GM18870 (cell line): ENCODE results near the gene SPRYD3.

Experiments
- ATAC-seq: cut with Tn5 transposase; IDR thresholded peaks from one replicate; pipeline ENCODE4 v1.9.1; 2021; ENCODE audit warnings: moderate library complexity; ENCODE audit not compliant: unreplicated experiment

SPRYD3 gene

DNA sequence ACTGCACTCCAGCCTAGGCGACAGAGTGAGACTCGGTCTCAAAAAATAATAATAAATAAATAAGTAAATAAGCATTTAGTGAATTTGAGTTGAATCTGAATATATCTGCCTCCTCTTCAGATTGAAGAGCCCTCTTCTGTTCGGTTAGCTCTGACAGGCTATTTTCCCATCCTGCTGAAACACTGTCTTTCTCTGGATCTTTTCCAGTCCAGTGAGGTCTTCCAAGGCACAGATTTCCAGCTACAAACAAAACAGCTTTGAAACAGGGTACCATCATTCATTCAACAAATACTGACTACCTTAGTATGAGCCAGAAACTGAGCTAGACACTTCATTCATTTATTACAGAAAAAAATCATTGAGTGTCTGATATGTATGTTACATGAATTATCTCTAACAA lies 7.2 kb upstream of the SPRYD3 start:
- ATAC-seq, result no peak

DNA sequence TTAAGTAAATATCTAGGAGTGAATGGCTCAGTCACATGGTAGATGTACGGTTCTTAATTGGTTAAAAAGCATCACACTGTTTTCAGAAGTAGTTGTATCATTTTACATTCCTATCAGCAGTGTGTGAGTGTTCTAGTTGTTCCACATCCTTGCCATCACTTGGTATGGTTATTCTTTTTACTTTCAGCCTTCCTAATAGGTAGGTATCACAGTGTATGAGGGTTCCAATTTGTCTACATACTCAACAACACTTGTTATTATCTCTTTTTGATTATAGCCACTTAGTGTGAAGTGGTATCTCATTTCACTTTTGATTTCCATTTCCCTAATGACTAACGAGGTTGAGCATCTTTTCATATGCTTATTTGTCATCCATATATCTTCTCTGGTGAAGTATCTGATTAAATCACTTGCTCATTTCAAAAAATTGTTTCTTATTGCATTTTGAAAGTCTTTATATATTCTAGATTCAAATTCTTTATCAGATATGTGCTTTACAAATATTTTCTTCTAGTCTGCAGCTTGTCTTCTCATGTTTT lies 3.5 kb upstream of the SPRYD3 start:
- no peak for ATAC-seq

DNA sequence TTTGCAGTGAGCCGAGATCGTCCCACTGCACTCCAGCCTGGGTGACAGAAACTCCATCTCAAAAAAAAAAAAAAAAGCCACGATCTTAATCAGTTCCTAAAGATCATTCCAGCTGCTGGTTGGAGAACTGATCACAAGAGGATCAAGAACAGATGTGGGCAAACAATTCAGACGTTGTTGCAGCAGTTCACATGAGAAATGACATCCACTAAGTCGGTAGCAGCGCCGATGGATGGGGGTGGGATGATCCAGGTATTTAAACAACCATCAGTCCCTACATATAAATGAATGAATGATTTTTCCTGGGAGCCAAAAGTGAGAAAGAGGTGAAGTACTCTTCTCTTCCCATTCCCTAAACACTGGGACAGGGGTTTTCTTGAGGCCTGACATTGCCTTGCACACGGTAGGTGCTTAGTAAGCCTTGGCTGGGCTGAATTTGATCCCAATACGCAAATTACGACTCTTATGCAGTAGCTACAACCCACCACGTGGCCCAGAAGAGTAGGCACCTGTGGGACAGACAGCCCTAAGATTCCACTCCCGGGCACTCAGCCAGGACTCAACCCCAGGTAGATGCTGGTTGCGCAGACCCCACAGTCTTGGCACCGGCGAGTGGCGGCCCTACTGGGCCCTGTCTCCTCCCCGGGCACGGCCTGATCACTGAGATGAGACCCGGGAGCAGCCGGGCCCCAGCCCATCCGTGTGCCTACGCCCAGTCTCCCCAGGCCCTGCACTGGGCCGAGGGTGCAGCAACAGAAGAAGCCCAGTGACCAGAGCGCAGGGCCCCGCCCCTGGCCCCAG lies 565 bp downstream of the SPRYD3 start:
- ATAC-seq, result peak; percentile 26

DNA sequence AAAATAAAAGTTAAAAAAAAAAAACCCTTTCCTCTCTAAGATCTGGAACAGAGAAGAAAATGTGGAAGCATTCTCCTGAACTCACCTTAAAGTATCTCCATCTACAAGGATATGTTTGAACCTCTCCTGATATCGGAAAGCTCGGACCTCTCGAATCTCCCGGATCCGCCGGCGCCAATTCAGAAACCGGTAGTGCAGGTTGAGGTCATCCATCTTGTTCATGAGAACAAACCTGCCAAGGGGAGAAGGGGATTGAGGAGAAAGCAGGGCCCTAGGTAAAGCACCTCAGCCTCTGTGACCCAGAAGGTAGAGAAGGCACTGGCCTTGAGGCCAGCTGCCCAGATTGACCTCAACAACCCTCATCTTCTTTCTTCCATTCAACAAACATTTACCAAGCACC lies 2.2 kb downstream of the SPRYD3 start:
- no peak for ATAC-seq

DNA sequence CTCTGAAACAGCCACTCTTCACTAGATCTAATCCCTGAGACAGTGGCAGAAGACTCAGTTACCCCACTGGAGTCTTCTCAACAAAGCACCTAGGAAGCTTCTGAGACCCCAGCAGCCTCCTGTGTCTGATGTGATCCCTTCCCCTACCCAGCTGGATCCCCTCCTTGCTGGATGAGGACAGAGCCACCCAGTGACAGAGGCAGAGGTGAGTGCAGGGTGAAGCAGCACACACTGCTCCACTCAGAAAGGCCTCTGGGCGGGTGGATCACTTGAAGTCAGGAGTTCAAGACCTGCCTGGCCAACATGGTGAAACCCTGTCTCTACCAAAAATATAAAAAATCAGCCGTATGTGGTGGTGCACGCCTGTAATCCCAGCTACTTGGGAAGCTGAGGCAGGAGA lies 2.7 kb downstream of the SPRYD3 start:
- ATAC-seq, result no peak

DNA sequence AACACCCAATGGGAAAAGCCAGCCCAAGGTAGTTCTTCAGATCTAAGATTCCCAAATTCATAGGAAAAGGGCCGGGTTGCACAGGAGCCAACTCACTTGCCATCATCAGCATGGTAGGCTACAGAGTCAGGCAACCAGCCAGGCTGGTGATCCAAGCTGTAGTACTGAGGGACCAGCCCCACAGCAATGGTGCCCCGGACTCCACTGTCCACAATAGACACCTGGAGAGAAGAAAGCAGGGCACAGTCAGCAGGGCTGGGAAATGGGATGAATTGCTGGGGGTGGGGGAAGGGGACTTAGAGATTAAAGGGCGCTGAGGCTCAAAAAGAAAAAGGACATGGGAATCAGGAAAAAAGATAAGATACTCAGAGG lies 4.2 kb downstream of the SPRYD3 start:
- ATAC-seq, result no peak

DNA sequence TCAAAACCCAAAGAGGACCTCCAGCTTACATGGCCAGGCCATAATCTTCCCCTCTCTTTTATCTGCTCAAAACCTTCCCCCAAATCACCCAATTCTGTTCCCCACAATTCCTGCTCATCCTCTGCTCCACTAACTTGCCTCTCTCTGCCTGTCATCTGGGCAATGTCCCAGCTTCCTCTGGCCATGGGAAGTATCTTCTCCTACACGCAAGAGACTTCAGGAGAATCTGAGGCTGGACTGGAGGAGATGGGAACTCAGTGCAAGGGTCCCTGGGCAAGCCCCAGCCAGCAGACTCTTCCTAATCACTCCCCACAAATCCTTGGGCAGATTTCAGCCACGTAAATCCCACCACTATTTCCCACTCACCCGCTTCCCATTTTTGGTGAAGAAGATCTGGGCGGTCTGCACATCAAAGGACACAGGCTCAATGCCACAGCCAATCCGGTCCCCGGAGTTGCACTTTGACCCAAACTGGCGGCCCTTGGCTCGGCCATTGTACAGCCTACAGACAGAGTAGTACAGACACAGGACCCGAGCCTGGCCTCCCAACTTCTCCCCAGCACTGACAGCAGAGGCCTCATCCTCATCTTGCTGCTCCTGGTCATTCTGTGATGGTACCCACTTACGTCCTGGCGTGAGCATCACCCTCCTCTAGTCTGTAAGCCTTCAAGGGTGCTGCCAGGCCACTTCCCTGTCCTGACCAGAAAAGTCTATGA lies 4.7 kb downstream of the SPRYD3 start:
- no peak for ATAC-seq

- no peak for ATAC-seq
Measured at GRCh38 chr12:53073881-53074280, 5.3 kb downstream of the SPRYD3 start.

DNA sequence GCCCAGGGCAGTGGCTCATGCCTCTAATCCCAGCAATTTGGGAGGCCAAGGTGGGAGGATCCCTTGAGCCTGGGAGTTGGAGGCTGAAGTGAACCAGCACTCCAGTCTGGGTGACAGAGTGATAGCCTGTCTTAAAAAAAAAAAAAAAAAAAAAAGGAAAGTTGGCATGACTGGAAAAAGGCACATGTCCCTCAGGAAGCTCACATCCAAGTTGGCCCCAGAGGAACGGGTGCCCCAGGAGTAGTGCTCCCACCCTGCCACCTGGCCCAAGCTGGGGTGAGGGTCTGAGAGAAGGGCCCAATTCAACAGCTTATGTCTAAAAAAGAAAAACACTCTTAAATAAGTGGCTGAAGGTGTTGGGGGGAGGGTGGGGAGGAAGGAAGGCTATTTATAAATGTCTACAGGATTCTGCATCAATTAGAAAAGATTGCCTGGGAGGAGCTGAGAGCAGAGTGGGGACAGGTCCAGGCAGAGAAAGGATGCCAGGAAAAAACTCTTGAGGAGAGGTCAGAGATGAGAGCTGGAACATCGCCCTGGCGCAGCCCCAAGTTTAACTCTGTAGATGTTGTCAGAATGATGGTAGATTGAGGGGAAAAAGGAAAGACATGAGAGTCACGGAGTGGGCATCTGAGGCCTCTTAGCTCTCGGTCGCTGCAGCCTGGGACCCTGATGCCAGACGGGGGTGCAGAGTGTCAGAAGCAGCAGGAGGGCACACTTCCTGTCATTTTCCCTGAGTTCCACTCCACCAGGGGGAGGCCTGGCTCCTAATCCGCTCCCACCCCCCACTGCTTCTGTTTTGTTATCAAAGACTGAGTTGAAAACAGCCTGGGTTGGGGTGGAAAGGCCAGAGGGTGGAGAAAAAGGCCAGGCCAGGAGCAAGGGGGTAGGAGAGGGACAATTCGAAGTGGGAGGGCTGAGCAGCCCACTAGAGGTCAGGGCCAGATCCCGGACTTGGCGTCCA lies 7.3 kb downstream of the SPRYD3 start:
- no peak for ATAC-seq

GRCh38 chr12:53070877-53071492 lies 8.2 kb downstream of the SPRYD3 start:
- no peak for ATAC-seq

DNA sequence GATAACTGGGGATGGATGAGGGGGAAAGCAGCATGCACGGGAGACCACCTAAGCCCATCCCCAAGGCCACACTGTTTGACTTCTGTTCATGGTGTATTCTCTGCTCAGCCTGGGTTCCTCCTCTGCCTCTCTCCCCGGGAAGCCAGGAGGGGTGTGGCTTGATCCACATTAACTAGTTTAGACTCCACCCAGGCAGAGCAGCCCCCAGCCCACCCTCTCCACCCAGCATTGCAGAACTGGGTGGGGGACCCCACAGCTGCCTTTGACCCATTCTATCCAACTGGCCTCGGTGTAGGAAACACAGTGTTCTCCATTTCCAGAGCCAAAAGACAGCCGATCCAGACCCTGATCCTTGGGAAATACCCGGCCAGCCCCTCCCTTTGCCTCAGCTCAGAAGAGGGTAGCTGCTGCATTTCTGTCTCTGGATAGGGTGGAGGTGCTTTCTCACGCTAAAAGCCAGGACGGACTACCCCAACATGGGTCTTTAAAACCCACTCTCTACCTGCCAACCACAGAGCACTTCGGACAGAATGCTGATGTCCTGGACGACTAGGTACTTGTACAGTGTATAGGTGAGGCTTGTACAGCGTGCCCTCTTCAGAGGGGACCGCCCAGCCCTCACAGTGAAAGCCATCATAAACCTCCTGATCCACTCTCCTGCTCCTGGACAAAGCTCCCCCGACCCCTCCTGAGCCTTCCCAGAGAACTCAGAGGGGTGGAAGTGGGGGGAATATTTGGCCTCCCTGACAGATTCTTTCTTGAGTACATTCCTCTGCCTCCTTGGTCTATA lies 9.4 kb downstream of the SPRYD3 start:
- no peak for ATAC-seq

- ATAC-seq, result no peak
Measured at GRCh38 chr12:53068811-53069585, 10.2 kb downstream of the SPRYD3 start.

DNA sequence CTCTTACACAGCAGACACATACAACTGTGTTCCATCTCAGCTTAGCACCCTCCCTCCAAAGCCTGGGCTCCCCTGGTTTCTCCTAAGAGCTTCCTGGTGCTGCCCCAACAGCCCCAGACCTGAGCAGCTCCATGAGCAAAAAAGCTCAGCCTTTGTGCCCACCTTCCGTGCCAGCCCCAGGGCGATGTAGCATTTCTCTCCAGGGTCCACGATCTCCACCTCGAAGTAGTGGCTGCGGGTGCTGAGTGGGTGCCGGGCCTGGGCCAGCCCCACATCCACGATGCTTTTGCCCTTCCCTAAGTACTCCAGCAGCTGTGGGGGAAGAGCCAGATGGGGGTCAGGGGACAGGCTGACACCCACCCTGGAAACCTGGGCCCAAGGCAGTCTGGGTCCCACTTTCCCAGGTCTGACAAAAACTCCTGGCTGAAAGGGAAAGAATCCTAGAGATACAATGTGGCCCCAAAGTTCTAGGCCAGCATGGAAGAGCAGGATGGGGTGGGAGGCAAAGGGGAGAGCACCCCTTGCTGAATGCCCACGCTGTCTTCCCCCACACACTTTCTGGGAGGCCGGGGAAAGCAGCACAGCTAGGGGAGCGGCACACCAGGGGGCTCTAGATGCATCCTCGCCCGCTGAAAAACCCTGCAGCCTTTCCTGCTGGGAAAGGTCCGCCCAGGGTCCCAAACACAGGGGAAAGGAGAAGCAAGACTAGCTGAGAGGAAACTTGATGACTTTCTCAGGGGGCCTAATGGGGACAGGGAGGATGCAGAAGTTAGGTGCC lies 11.0 kb downstream of the SPRYD3 start:
- no peak for ATAC-seq

- ATAC-seq, result no peak
Measured at GRCh38 chr12:53067074-53067992, 11.9 kb downstream of the SPRYD3 start.

DNA sequence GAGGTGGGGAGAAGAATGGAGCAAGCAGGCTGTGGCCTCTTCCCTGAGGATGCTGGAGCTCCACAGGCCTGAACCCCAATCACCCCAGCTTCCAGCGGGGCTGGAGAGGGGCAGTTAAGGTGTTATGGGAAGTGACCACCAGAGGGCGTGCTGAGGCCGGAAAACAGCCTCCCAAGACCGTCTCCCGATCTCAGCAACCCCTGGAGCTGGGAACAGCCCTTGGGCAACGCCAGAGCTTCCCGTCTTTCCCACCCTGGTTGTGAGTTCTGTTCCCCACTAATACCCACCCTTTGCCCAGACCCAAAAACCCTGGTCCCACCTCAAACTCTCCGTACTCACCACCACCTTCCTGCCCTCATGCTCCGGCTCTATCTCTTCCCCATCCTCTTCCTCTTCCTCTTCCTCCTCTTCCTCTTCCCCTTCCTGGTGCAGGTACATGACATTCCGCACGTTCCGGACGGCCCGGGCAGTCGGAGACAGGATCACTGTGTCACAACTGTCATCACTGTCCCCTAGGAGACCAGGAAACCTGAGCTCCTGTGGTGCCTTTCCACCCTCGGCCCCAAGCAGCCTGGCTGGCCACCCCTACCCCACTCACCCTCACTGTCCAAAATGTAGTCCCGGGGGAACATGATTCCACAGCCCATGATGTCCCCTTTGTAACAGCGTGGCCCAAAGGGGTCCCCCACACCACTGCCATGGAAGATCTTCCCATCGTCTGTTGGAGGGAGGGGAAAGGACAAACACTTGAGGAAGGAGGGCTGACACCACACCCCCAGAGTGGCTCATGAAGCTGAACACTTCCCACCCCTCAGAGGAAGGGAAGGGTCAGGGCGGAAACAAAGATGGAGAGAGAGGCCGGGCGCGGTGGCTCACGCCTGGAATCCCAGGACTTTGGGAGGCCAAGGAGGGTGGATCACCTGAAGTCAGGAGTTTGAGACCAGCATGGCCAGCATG lies 12.9 kb downstream of the SPRYD3 start:
- no peak for ATAC-seq

DNA sequence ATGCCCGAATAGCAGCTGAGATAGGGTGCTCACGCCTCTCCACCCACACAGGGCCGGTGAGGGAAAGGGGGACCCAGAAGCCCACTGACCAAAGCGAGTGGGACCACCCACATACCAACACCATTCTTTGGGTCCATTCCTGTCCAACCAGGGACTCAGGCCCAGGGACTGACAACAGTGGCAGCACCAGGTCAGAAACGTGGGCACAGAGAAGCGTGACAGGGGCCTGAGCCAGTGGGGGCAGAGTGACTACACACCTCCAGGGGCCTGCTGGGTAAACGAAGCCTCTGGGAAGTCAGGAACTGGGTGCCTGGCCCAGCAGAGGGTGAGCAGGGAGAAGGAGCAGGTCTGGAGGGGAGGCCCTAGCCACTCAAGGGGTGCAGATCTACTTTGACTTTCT lies 13.7 kb downstream of the SPRYD3 start:
- no peak for ATAC-seq
